Osteocyte (in vitro differentiated cells): ENCODE results near the gene POLR2L. TPM values are rescaled to one million over a fixed set of nuclear protein-coding genes. Genes with fewer than 3 reads are reported as not detected.

Experiments used
- DNase-seq: peaks from one replicate; pipeline ENCODE4 v3.0.0; 2021; ENCODE audit warnings: mixed read lengths; ENCODE audit not compliant: unreplicated experiment; ENCODE audit errors: extremely low spot score
- H3K27ac Mint-ChIP-seq: one replicate; pipeline ENCODE4 v1.8.0; 2021; ENCODE audit warnings: mild to moderate bottlenecking, mixed read lengths; ENCODE audit not compliant: unreplicated experiment
- H3K27me3 Mint-ChIP-seq: one replicate; pipeline ENCODE4 v1.8.0; 2021; ENCODE audit warnings: mixed read lengths; ENCODE audit not compliant: unreplicated experiment
- H3K36me3 Mint-ChIP-seq: one replicate; pipeline ENCODE4 v1.8.0; 2021; ENCODE audit warnings: mixed read lengths; ENCODE audit not compliant: unreplicated experiment
- H3K4me1 Mint-ChIP-seq: one replicate; pipeline ENCODE4 v1.8.0; 2021; ENCODE audit warnings: mixed read lengths; ENCODE audit not compliant: unreplicated experiment
- H3K4me3 Mint-ChIP-seq: one replicate; pipeline ENCODE4 v1.8.0; 2021; ENCODE audit warnings: mild to moderate bottlenecking, moderate library complexity, mixed read lengths; ENCODE audit not compliant: unreplicated experiment
- H3K9me3 Mint-ChIP-seq: one replicate; pipeline ENCODE4 v1.8.0; 2021; ENCODE audit warnings: mixed read lengths; ENCODE audit not compliant: unreplicated experiment
- total RNA-seq: library from RNA; stranded (reverse); gene quantifications from 2 replicates; pipeline ENCODE4 v1.2.1, GENCODE V29; 2021
- TF ChIP-seq, protein P1 (sequence below): fragments of 200-600 bp; sonication (generic); IDR thresholded peaks from 2 replicates; pipeline ENCODE4 v1.5.0; 2021; ENCODE audit warnings: antibody characterized with exemption, mild to moderate bottlenecking, moderate library complexity

The POLR2L gene
- total RNA-seq, 1 donor from 2014 or later = 193 TPM

DNA sequence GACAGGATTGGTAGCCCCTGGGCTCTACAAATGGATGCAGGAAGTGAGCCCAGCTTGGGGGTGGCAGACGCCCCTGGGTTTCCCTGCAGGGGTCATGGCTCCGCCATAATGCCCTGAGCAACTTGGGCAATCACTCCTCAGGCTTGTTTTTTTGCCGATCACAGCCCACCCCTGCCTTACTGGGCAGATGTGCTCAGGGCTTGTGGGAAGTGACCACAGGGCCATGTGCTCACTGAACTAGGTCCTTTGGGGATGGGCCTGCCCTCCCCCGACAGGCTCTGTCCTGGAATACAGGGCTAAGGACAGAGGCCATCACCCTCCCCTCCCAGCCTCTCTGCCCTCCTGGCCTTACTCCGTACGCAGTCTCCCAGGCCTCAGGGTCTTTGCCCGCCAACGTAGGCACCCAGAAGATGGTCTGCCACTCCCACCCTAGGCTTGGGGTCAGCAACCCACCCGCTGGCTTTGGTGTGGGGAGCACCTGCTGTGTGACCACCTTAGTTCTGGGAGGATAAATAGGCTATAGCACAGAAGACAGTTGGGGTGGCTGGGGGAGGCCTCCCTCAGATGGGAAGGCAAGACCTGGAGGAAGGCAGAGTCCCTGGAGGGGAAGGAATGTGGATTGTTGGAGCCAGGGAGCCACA, 28.8 kb downstream of the POLR2L start:
- H3K4me3 Mint-ChIP-seq = no peak overlapping the region
- peaks cover 11% of the 10 kb centered on the region for H3K36me3 Mint-ChIP-seq
- TF ChIP-seq, protein P1, sequence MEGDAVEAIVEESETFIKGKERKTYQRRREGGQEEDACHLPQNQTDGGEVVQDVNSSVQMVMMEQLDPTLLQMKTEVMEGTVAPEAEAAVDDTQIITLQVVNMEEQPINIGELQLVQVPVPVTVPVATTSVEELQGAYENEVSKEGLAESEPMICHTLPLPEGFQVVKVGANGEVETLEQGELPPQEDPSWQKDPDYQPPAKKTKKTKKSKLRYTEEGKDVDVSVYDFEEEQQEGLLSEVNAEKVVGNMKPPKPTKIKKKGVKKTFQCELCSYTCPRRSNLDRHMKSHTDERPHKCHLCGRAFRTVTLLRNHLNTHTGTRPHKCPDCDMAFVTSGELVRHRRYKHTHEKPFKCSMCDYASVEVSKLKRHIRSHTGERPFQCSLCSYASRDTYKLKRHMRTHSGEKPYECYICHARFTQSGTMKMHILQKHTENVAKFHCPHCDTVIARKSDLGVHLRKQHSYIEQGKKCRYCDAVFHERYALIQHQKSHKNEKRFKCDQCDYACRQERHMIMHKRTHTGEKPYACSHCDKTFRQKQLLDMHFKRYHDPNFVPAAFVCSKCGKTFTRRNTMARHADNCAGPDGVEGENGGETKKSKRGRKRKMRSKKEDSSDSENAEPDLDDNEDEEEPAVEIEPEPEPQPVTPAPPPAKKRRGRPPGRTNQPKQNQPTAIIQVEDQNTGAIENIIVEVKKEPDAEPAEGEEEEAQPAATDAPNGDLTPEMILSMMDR = no peak
- H3K9me3 Mint-ChIP-seq = no peaks in the 10 kb centered on the region
- H3K27ac Mint-ChIP-seq = no peak overlapping the region
- peaks cover 24% of the 10 kb centered on the region for H3K4me1 Mint-ChIP-seq
- no peak for DNase-seq
- no peaks in the 10 kb centered on the region for H3K27me3 Mint-ChIP-seq

DNA sequence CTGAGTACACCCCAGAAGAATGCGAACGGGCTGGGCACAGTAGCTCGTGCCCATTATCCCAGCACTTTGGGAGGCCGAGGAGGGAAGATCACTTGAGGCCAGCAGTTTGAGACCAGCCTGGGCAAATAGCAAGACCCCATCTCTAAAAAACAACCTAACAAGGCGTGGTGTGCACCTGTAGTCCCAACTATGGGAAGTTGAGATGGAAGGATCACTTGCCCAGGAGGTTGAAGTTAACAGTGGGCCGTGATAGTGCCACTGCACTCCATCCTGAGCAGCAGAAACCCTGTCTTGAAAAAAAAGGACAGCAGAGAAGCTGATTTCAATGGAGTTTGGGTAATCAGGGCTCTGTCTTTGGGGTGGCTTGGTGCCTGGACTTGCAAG, 29.3 kb downstream of the POLR2L start:
- Mint-ChIP-seq H3K9me3 (no peaks in the 10 kb centered on the region), H3K27me3 (no peaks in the 10 kb centered on the region), H3K4me3 (no peak overlapping the region), H3K36me3 (peaks cover 11% of the 10 kb centered on the region), H3K27ac (no peak overlapping the region), H3K4me1 (peaks cover 26% of the 10 kb centered on the region)
- TF ChIP-seq, protein P1 = no peak
- no peak for DNase-seq

DNA sequence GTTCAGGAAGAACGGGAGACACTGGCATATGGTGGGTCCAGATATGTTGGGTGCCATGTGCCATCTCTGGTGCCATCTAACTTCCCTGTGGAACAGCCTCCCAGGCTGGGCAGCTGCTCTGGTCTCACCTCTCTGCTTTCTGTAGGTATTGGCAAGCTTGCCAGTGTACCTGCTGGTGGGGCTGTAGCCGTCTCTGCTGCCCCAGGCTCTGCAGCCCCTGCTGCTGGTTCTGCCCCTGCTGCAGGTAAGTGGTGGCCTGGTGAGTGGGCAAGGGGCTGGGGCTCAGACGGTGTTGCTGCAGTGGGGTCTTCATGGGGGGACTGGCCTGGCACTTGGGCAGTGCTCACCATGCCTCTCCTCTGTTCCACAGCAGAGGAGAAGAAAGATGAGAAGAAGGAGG, 29.9 kb downstream of the POLR2L start:
- no peaks in the 10 kb centered on the region for H3K27me3 Mint-ChIP-seq
- H3K27ac Mint-ChIP-seq = no peak overlapping the region
- peak overlapping the region; percentile 45 for H3K4me3 Mint-ChIP-seq
- no peaks in the 10 kb centered on the region for H3K9me3 Mint-ChIP-seq
- peaks cover 30% of the 10 kb centered on the region for H3K4me1 Mint-ChIP-seq
- TF ChIP-seq, protein P1 = no peak
- DNase-seq = no peak
- peaks cover 11% of the 10 kb centered on the region for H3K36me3 Mint-ChIP-seq

DNA sequence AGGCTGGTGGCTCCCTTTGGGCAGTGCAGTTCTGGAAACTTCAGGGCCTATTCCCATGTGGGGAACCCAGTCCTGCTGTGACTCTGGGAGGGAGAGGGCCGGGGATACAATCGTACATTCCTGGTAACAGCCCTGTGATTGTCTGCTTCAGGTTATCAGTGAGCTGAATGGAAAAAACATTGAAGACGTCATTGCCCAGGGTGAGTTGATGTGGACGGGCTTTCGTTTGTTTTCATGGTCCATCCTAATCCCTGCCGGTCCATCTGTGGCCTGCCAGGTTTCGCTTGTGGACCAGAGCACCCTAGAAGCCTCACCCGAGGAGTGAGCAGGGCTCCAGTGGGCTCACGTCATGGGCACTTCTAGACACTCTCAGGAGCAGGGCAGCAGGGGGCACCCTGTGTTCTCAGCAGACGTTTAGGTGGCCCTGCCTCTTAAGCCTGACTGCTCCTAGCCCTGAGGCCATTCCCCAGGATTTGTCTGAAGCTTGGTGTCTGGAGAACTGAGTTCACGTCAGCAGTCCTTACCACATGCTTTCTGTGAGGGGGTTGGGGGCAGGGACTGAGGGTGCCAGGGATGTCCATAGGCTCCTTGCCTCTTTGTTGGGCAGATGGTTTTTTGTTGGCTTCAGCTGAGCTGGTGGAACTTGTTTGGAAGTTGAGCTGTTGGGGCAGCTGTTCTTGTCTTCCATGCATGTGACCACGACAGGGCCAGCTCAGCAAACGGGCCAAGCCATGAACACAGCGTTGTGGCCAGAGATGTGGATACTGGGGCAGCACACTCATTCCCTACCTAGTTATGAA, 30.7 kb downstream of the POLR2L start:
- Mint-ChIP-seq H3K27ac (peak overlapping the region; percentile 31), H3K36me3 (peaks cover 11% of the 10 kb centered on the region), H3K4me1 (peaks cover 30% of the 10 kb centered on the region), H3K27me3 (no peaks in the 10 kb centered on the region), H3K9me3 (no peaks in the 10 kb centered on the region), H3K4me3 (peak overlapping the region; percentile 87)
- TF ChIP-seq, protein P1 = no peak
- no peak for DNase-seq

DNA sequence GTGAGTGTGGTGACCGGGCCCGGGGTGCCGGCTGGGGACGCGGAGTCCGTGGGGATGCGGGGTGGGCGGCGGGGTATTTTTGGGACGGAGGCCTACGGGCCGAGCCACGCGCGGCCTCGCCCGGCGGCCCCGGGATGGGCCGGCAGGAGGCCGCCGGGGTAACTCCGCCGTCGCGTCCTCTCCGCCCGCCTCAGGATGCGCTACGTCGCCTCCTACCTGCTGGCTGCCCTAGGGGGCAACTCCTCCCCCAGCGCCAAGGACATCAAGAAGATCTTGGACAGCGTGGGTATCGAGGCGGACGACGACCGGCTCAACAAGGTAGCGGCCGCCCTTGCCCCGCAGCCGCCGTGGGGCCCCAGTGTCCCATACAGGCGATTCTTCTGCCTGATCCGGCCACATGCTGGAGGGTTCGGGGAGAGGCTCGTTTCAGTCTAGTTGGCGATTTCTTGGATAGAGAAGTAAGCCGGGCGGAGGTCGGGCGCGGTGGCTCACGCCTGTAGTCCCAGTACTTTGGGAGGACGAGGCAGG, 32.2 kb downstream of the POLR2L start:
- H3K27ac Mint-ChIP-seq = peak overlapping the region; percentile 99
- TF ChIP-seq, protein P1 = peak; percentile 7
- H3K4me3 Mint-ChIP-seq = peak overlapping the region; percentile 87
- no peaks in the 10 kb centered on the region for H3K9me3 Mint-ChIP-seq
- no peaks in the 10 kb centered on the region for H3K27me3 Mint-ChIP-seq
- H3K36me3 Mint-ChIP-seq = peaks cover 11% of the 10 kb centered on the region
- DNase-seq = no peak
- peaks cover 30% of the 10 kb centered on the region for H3K4me1 Mint-ChIP-seq
